ENCODE results near the gene DAGLB. TPM values are rescaled to one million over a fixed set of nuclear protein-coding genes. Genes with fewer than 3 reads are reported as not detected.

Gene DAGLB
- total and polyA plus RNA-seq, 2 of the 8 experiments (the other 6 are each of a cell fraction or from before 2014, with no cell fraction given): 27.0 to 39.6 TPM

- Histone ChIP-seq H3K4ac (replicated peaks; ENCODE audit: insufficient read length, low read depth, low read length) (no peak overlapping the region), H2BK15ac (ENCODE audit: low read length) (no peak overlapping the region), H3K27ac (ENCODE audit: low read depth, low read length) (no peak overlapping the region), H3K36me3 (ENCODE audit: control insufficient read depth in 2 of 4, insufficient read depth in 4 of 4, low read length in 3 of 4) (peaks cover 23 to 87% (median 51%) of the 10 kb centered on the region in 4 experiments), H3K18ac (ENCODE audit: extremely low read depth, low read length) (no peak overlapping the region), H2AK5ac (ENCODE audit: low read depth, low read length) (no peak overlapping the region), H2BK120ac (replicated peaks; ENCODE audit: low read depth, low read length) (no peak overlapping the region), H3K4me3 (ENCODE audit: extremely low read depth in 1 of 4, insufficient read depth in 2 of 4, low read depth in 3 of 4, low read length in 4 of 4) (no peak overlapping the region), H4K5ac (ENCODE audit: insufficient read length, low read depth, low read length) (no peak overlapping the region), H3K14ac (ENCODE audit: insufficient read length) (no peak overlapping the region), H3K56ac (replicated peaks; ENCODE audit: insufficient read length, low read depth, low read length) (no peak overlapping the region), H3K23ac (ENCODE audit: insufficient read length) (no peak overlapping the region), H4K91ac (replicated peaks; ENCODE audit: insufficient read length, low read length) (no peak overlapping the region), H3K9ac (replicated peaks in 1 of 4; ENCODE audit: extremely low read depth in 1 of 4, low read depth in 3 of 4, low read length in 3 of 4) (no peak overlapping the region), H4K8ac (ENCODE audit: extremely low read depth, insufficient read depth, low read length) (no peak overlapping the region; the same call in 1 of the 2 replicates), H3K27me3 (replicated peaks in 1 of 4; ENCODE audit: control insufficient read depth in 3 of 4, extremely low read depth in 1 of 4, insufficient read depth in 3 of 4, low read length in 3 of 4) (no peaks in the 10 kb centered on the region), H3K79me2 (ENCODE audit: control insufficient read depth in 1 of 2, insufficient read depth in 2 of 2, low read length in 2 of 2) (no peaks in the 10 kb centered on the region), H3K9me3 (ENCODE audit: insufficient read depth in 2 of 2, low read depth in 1 of 2, low read length in 1 of 2) (no peaks in the 10 kb centered on the region), H3K4me2 (ENCODE audit: insufficient read depth in 1 of 2, low read depth in 2 of 2, low read length in 2 of 2) (no peak overlapping the region), H2BK12ac (ENCODE audit: low read depth, low read length) (no peak overlapping the region), H4K20me1 (replicated peaks in 1 of 2; ENCODE audit: control insufficient read depth in 1 of 2, insufficient read depth in 2 of 2, low read length in 2 of 2) (peaks cover 4 to 18% of the 10 kb centered on the region in 2 experiments), H2AFZ (ENCODE audit: low read length) (no peak overlapping the region), H3K79me1 (ENCODE audit: low read depth, low read length) (peaks cover 7% of the 10 kb centered on the region; the same call in 1 of the 2 replicates), H3K4me1 (replicated peaks in 1 of 4; ENCODE audit: control insufficient read depth in 3 of 4, insufficient read depth in 4 of 4, low read length in 3 of 4) (no peaks in the 10 kb centered on the region), H2BK20ac (ENCODE audit: low read length) (no peak overlapping the region), H3K23me2 (ENCODE audit: low read depth, low read length) (no peaks in the 10 kb centered on the region), H2BK5ac (ENCODE audit: low read depth, low read length) (no peak overlapping the region)
- FAIRE-seq: no peak
- WGBS, 2 experiments (ENCODE audit: extremely low coverage in 1 of 2, insufficient coverage in 1 of 2, insufficient read length in 1 of 2, insufficient replicate concordance in 2 of 2, low coverage in 1 of 2, low lambda C conversion rate in 2 of 2, missing lambda C conversion rate in 1 of 2): 91% methylated on average over 33 of the region's 34 CpGs; no CpG with 5 or more reads in 1 of the 2 experiments
- no peak for DNase-seq (ENCODE audit: low read depth in 1 of 2, low spot score in 2 of 2)
- CTCF ChIA-PET (ENCODE audit: partially characterized antibody): interaction anchor here (1.5 kb wide), 1 partner anchor 25 kb away, joined by 3 read pairs; no protein-coding TSS in a partner anchor
- POLR2A ChIA-PET (ENCODE audit: partially characterized antibody): interaction anchor here (0.8 to 1.6 kb wide), 4 partner anchors 9 to 21 kb away, joined by 3 to 5 read pairs (median 3); no protein-coding TSS in a partner anchor
- TF ChIP-seq SAP30 (IDR thresholded peaks at IDR 0.05; ENCODE audit: insufficient read depth, insufficient replicate concordance, low read length): no peak
- no peak for TF ChIP-seq RXRA (IDR thresholded peaks at IDR 0.05; ENCODE audit: insufficient read depth, low read depth, low read length)
- TF ChIP-seq GABPA (IDR thresholded peaks at IDR 0.05; ENCODE audit: borderline replicate concordance, insufficient read depth, low read length): no peak
- TF ChIP-seq POLR2AphosphoS5 (IDR thresholded peaks at IDR 0.05; ENCODE audit: low read depth, low read length): no peak
- no peak for TF ChIP-seq CHD2 (IDR thresholded peaks at IDR 0.05; ENCODE audit: low read length)
- no peak for TF ChIP-seq SRF (IDR thresholded peaks at IDR 0.05; ENCODE audit: low read depth, low read length)
- no peak for TF ChIP-seq CHD1 (IDR thresholded peaks at IDR 0.05; ENCODE audit: low read depth, low read length)
- TF ChIP-seq SUZ12 (IDR thresholded peaks at IDR 0.05; ENCODE audit: low read length): no peak
- TF ChIP-seq CREB1 (IDR thresholded peaks at IDR 0.05): no peak
- no peak for TF ChIP-seq SP2 (IDR thresholded peaks at IDR 0.05; ENCODE audit: low read length)
- no peak for TF ChIP-seq JUND (IDR thresholded peaks at IDR 0.05; ENCODE audit: low read length)
These were observed 37.6 kb downstream of the DAGLB start for GRCh38 chr7:6409944-6410693.
